GM13976 (cell line): Measurements from ENCODE around the gene C22orf31.

Source experiments
- DNase-seq: peaks from one replicate; pipeline ENCODE4 v3.0.0; 2012; ENCODE audit warnings: low spot score
- CTCF ChIP-seq: IDR thresholded peaks from 2 replicates; pipeline ENCODE4 v1.5.1; 2012; ENCODE audit warnings: borderline replicate concordance, mild to moderate bottlenecking; ENCODE audit not compliant: insufficient read depth; ENCODE audit errors: extremely low read depth, missing control alignments, control extremely low read depth
- in situ Hi-C: fragments of 300-500 bp; cut with MboI; formaldehyde crosslinking; loops from one replicate; pipeline ENCODE4 v1.12.0; 2022; ENCODE audit warnings: low sequenced_read_pairs, mixed read lengths, inconsistent platforms; ENCODE audit not compliant: unreplicated experiment

The C22orf31 gene

GRCh38 chr22:29082826-29083545, 21.4 kb upstream of the C22orf31 start:
- in situ Hi-C loops, result no loop called here
- no peak for DNase-seq
- TF ChIP-seq CTCF, result no peak

- in situ Hi-C loops, result no loop called here
- no peak for TF ChIP-seq CTCF
- DNase-seq, result no peak
These were observed 20.0 kb upstream of the C22orf31 start for GRCh38 chr22:29081517-29082236.

- in situ Hi-C loops, result no loop called here
- no peak for DNase-seq
- no peak for TF ChIP-seq CTCF
These were observed 18.7 kb upstream of the C22orf31 start for GRCh38 chr22:29080106-29080975.

GRCh38 chr22:29079218-29079901, 17.7 kb upstream of the C22orf31 start:
- no peak for TF ChIP-seq CTCF
- no peak for DNase-seq
- in situ Hi-C loops, result no loop called here

GRCh38 chr22:29078869-29079207, 17.2 kb upstream of the C22orf31 start:
- in situ Hi-C loops, result no loop called here
- no peak for DNase-seq
- TF ChIP-seq CTCF, result no peak

GRCh38 chr22:29078036-29078868, 16.6 kb upstream of the C22orf31 start:
- TF ChIP-seq CTCF, result no peak
- in situ Hi-C loops, result no loop called here
- DNase-seq, result no peak
